Sciatic nerve (tissue), 2 donors: ENCODE data around the gene FEM1A. TPM values are rescaled to one million over a fixed set of nuclear protein-coding genes. Genes with fewer than 3 reads are reported as not detected.
"Not testable (repeated sequence)": the region's sequence is repeated elsewhere in the genome, so short reads cannot be mapped to it uniquely, and the experiment has no call there.

Experiments
- ATAC-seq: fragments of 200-7000 bp; cut with Tn5 transposase; one replicate; pipeline ENCODE4 v1.9.1; 2020; ENCODE audit warnings: mild to moderate bottlenecking, moderate library complexity
- DNase-seq: peaks from one replicate; pipeline ENCODE4 v3.0.0-alpha.2; 2020; ENCODE audit warnings: low spot score
- intact Hi-C: fragments of 100-400 bp; cut with DNase I; formaldehyde crosslinking; loops from one replicate; pipeline ENCODE4 v1.14.2; 2022
- microRNA-seq: library from miRNA; unstranded; fragments of <30 nt; microRNA quantifications from one replicate; pipeline ENCODE4 v1.2.0, GENCODE V29; 2020
- total RNA-seq: library from RNA; stranded (reverse); fragmentation: NEBNext Ultra II Directional; extraction: Animal tissue kit (Norgen Biotek cat#: 25700); gene quantifications from one replicate; pipeline ENCODE4 v1.2.1, GENCODE V29; 2021
- donor health status: DM: no; HTN: no; CAD: no.
- donor health status: DM: no; HTN: no; CAD: no.

Gene FEM1A
- total RNA-seq, 1 donor from 2014 or later: 7.5 TPM

DNA sequence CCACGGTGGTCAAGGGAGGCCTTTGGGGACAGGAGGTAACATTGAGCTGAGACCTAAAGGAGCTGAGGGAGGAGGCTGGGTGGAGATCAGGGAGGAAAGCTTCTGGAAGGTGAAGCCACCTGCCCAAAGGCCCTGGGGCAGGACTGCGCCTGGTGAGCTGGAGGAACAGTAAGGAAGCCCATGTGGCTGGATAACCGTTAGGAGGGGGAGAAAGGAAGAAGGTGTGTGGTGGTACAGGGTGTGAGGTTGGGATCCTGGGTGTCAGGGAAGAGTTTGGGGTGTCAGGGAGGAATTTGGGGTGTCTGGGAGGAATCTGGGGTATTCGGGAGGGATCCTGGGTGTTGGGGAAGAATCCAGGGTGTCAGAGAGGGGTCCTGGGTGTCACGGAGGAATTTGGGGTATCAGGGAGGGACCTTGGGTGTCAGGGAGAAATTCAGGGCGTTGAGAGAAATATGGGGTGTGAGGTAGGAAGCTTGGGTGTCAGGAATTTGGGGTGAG, 39.3 kb downstream of the FEM1A start:
- intact Hi-C loops: no loop called here
- no peak for DNase-seq
- peak; percentile 29 for ATAC-seq

DNA sequence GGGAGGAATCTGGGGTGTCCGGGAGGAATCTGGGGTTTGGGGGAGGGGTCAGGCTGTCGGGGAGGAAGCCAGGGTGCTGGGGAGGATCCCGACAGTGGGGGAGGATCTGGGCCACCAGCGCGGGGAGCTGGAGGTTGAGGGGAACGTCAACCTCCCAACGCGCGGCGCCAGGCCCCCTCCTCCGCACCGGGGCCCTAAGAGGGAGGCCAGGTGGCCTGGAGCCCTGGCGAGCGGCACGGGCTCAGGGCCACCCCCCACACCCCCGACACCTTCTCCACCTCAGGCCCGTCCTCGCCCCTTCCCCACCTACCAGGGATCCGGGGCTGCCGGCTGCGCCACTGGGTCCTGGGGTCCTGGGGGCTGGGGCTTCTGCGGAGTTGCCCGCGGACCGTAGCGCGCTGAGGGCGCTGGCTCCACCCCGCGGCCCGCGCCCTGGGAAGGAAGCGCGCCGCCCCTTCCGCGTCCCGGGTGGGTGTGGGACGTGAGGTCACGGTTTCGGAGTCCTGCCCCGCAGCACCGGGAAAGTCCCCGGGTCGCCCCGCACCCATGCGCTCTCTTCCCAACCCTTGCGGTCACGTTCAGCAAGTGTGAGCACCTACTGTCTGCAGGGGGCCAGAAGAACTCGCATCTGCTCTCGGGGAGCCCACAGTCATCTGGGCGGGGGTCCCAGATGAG, 39.9 kb downstream of the FEM1A start, which contains the start of gene TICAM1:
TICAM1 (minus strand) TSS at position 409 of the 675 bp plus-strand sequence. CDS start 13,335 bp downstream, outside the sequence.
- intact Hi-C loops: no loop called here
- ATAC-seq: peak; percentile 97
- DNase-seq: peak; percentile 85

DNA sequence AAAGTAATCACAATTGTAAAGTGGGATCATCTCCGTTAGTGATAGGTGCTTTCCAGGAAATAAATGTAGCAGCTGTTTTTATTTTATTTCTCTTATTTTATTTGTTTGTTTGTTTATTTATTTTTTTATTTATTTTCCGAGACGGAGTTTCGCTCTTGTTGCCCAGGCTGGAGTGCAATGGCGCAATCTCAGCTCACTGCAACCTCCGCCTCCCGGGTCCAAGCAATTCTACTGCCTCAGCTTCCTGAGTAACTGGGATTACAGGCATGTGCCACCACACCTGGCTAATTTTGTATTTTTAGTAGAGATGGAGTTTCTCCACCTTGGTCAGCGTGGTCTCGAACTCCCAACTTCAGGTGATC, 40.4 kb downstream of the FEM1A start:
- peak; percentile 25 for ATAC-seq
- DNase-seq, intact Hi-C loops: not testable (repeated sequence)

DNA sequence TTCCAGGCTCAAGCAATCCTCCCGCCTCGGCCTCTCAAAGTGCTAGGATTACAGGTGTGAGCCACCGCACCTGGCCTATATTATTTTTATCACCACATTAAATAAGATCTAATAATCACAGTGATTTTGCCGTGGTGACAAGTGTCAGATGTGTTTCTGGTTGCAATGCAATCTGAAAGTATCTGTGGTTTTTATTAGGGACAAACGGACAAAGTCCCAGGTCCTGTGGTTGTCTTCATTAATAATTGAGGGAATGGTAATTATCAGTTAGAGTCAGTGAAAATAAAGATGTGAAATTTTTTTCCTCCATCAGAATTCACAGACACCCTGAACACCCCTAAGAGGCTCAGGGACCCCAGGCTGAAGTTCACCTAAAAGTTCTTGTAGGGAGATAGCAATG, 41.2 kb downstream of the FEM1A start:
- intact Hi-C loops: no loop called here
- no peak for DNase-seq
- no peak for ATAC-seq

DNA sequence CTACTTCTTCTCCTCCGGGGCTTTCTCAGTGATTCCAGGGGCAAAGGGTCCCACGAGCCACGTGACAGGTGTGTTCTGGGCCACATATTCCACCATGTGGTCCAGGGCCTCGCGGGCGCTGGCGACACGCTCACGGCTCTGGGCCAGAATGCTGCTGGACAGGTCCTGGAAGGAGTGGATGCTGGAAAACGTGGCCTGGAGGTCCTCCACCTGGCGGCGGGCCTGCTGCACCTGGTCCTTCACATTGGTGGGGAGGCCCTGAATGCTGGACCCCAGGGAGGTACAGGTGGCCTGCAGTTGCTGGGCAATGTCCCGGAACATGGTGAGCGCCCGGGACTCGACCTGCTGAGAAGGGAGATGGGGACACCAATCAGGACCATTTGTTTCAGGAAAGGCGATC, 47.7 kb downstream of the FEM1A start:
- ATAC-seq (no peak), DNase-seq (no peak)
- intact Hi-C loops: no loop called here

DNA sequence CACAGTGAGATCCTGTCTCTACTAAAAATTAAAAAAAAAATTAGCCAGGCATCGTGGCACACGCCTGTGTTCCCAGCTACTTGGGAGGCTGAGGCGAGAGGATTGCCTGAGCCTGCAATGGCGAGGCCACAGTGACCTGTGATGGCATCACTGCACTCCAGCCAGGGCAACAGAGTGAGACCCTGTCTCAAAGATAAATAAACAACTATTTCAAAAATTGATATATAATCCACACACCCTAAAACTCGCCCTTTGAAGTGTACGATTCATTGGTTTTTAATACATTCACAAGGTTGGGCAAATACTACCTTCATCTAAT, 52.1 kb downstream of the FEM1A start:
- intact Hi-C loops: no loop called here
- ATAC-seq: no peak
- no peak for DNase-seq

DNA sequence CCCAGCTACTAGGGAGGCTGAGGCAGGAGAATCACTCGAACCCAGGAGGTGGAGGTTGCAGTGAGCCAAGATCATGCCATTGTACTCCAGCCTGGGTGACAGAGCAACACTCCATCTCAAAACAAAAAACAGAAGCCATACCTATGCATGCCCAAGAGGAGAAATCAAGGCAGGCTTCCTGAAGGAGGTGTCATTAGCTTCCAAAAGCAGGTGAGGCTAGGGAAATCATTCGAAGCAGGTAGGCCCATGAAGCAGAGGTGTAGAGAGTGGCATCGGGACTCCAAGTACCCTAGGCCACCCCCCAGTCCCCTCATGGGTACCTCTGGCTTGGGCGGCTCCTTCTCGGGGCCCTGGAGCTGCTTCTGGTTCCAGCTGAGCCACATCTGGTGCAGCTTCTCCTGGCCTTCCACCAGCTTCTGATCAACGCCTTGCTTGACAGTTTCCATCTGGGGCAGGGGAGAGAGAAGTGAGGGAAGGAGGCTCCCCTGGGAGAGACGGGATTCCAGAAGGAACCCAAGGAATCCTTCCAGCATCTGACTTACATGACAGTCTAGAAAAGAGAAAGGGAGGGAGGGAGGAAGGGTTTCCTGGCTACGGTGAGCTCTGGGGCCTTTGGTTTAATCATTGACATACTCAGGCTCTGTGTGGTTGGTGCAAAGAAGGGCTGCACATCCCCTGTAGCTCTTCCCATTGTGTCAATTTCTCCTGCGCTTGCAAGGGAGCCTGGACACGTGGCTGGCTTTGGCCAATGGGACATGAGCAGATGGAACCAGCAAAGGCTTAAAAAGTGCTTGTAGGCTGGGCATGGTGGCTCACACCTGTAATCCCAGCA, 53.0 kb downstream of the FEM1A start:
- DNase-seq (no peak), ATAC-seq (no peak)
- intact Hi-C loops: no loop called here

DNA sequence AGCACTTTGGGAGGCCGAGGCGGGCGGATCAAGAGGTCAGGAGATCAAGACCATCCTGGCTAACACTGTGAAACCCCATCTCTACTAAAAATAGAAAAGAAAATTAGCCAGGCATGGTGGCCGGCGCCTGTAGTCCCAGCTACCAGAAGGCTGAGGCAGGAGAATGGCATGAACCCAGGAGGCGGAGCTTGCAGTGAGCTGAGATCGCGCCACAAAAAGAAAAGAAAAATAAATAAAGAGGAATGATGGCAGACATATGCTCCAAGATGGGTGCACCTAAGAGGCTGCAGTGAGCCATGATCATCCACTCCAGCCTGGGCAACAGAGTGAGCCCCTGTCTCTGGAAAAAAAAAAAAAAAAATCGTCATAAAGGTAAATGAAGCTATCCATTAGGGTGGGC, 54.4 kb downstream of the FEM1A start:
- DNase-seq, ATAC-seq, intact Hi-C loops: not testable (repeated sequence)

DNA sequence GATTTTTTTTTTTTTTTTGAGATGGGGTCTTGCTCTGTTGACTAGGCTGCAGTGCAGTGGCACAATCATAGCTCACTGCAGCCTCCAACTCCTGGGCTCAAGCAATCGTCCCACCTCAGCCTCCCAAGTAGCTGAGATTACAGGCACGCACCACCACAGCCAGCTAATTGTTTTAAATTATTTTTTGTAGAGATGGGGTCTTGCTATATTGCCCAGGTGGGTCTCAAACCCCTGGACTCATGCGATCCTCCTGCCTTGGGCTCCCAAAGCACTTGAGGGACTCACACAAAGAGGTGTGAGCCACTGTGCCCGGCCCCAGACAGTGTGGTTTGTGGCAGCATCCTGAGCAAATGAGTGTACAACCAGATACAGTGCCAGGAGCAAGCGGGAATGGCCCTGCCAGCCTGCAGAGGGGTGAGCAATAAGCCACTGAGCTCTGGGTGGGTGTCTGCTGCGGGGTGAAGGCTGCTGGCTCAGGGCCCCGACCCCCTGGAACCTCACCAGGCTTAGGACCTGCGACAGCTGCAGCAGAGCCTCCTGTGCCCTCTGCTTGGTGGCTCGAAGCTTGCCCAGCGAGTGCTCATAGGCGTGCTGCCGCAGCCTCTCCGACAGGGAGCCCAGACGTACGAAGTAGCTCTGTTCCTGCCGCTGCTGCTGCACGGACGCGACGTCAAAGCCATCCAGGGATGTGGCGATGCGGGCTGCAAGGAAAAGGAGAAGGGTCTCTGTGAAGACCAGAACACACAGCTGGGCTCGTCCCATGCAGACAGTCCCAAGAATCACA, 55.8 kb downstream of the FEM1A start:
- DNase-seq (no peak), ATAC-seq (no peak)
- intact Hi-C loops: no loop called here

DNA sequence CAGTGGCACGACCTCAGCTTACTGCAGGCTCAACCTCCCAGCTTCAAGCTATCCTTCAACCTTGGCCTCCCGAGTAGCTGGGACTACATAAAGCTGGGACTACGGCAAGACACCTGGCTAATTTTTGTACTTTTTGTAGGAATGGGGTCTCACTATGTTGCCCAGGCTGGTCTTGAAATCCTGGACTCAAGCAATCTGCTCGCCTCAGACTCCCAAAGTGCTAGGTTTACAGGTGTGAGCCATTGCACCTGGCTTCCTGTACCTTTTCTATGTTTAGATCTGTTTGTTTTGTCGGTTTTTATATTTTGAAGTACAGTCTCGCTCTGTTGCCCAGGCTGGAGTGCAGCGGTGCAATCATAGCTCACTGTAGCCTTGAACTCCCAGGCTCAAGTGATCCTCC, 57.5 kb downstream of the FEM1A start:
- DNase-seq (no peak), ATAC-seq (no peak)
- intact Hi-C loops: no loop called here

Small RNAs within 50 kb of the gene (microRNA-seq; reads per million reads assigned to microRNA genes)
- not detected for gene MIR7-3

Other genes with a start within 250 kb of the FEM1A start
- gene SEMA6B, start 232.1 kb upstream of the FEM1A start, total RNA-seq: 28.2 TPM
- gene TNFAIP8L1, start 152.2 kb upstream of the FEM1A start, total RNA-seq: 12.8 TPM
- gene MYDGF, start 121.4 kb upstream of the FEM1A start, total RNA-seq: 49.1 TPM
- gene DPP9, start 67.9 kb upstream of the FEM1A start, total RNA-seq: 47.7 TPM
- gene TICAM1, start 40.0 kb downstream of the FEM1A start, total RNA-seq: 10.8 TPM
- gene PLIN3, start 75.9 kb downstream of the FEM1A start, total RNA-seq: 32.1 TPM
- 1.1 TPM for gene ARRDC5, start 111.2 kb downstream of the FEM1A start, total RNA-seq
- gene UHRF1, start 117.8 kb downstream of the FEM1A start, total RNA-seq: 1.2 TPM
- gene KDM4B, start 177.4 kb downstream of the FEM1A start, total RNA-seq: 60.1 TPM